ENCODE measurements around the gene HPCAL1.

Gene HPCAL1

DNA sequence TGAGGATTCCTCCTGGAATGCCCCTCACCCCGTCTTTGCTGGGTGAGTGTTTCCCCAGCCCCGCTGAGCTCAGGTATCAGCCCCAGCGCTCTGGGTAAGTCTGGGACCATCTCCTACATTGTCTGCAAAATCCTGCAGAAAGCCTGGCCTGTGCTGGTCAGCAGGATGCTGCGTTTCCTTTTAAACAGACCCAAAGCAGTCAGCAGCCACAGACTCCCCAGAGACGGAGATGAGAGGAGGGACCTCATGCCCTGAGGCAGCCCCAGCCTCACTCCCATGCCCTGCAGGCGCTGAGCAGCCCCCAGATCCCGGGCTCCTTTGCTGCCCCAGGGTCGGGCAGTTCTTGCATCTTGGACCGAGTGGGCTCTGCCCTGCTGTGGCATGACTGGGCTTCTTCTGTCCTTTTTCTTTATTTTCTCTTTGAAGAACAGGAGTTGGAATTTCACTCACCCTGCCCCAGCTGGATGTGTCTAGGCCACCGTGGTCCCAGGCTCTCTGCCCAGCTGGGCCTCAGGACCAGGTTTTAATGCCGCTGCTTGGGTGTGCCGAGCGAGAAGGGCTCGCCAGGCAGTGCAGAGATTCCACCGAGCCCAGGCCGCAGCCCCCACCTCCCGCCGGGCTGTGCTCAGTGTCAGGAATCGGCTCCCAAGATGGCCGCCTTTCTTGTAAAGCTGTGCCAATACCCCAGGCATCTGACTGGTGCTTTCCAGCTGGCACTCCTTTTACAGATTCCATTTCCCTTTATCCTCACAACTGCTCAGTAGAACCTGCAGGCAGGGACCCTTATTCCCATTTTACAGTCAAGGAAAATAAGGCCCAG, 101.8 kb downstream of the HPCAL1 start:
- Histone ChIP-seq H3K36me3 (ENCODE audit: control insufficient read depth in 1 of 2, insufficient read depth in 2 of 2, low read length in 2 of 2) (peaks cover 4 to 22% of the 10 kb centered on the region in 2 donors), H3K9ac (ENCODE audit: low read depth in 1 of 2, low read length in 2 of 2) (no peak overlapping the region), H3K4me3 (ENCODE audit: low read depth in 1 of 2, low read length in 2 of 2) (no peak overlapping the region), H3K27me3 (ENCODE audit: control insufficient read depth in 1 of 2, insufficient read depth in 2 of 2, low read length in 2 of 2) (no peaks in the 10 kb centered on the region), H3K27ac (ENCODE audit: low read depth, low read length) (no peak overlapping the region), H3K4me1 (ENCODE audit: control insufficient read depth in 1 of 2, insufficient read depth in 2 of 2, low read length in 2 of 2) (peaks cover 49 to 61% of the 10 kb centered on the region in 2 donors), H3K9me3 (ENCODE audit: control insufficient read depth in 1 of 2, low read length in 2 of 2) (no peaks in the 10 kb centered on the region)

- H3K27ac ChIP-seq (ENCODE audit: low read depth, low read length), result peak overlapping the region; percentile 54
- H3K4me3 ChIP-seq (ENCODE audit: low read depth in 1 of 2, low read length in 2 of 2), result no peak overlapping the region
- peaks cover 46 to 54% of the 10 kb centered on the region in 2 donors for H3K4me1 ChIP-seq (ENCODE audit: control insufficient read depth in 1 of 2, insufficient read depth in 2 of 2, low read length in 2 of 2)
- no peaks in the 10 kb centered on the region for H3K27me3 ChIP-seq (ENCODE audit: control insufficient read depth in 1 of 2, insufficient read depth in 2 of 2, low read length in 2 of 2)
- H3K9ac ChIP-seq (ENCODE audit: low read depth in 1 of 2, low read length in 2 of 2), result no peak overlapping the region
- H3K36me3 ChIP-seq (ENCODE audit: control insufficient read depth in 1 of 2, insufficient read depth in 2 of 2, low read length in 2 of 2), result peaks cover 0 to 16% of the 10 kb centered on the region in 2 donors
- H3K9me3 ChIP-seq (ENCODE audit: control insufficient read depth in 1 of 2, low read length in 2 of 2), result no peaks in the 10 kb centered on the region
Measured at GRCh38 chr2:10405448-10405847, 102.7 kb downstream of the HPCAL1 start.

- H3K4me1 ChIP-seq (ENCODE audit: control insufficient read depth in 1 of 2, insufficient read depth in 2 of 2, low read length in 2 of 2), result peaks cover 43 to 49% of the 10 kb centered on the region in 2 donors
Measured at GRCh38 chr2:10406016-10406415, 103.3 kb downstream of the HPCAL1 start.

DNA sequence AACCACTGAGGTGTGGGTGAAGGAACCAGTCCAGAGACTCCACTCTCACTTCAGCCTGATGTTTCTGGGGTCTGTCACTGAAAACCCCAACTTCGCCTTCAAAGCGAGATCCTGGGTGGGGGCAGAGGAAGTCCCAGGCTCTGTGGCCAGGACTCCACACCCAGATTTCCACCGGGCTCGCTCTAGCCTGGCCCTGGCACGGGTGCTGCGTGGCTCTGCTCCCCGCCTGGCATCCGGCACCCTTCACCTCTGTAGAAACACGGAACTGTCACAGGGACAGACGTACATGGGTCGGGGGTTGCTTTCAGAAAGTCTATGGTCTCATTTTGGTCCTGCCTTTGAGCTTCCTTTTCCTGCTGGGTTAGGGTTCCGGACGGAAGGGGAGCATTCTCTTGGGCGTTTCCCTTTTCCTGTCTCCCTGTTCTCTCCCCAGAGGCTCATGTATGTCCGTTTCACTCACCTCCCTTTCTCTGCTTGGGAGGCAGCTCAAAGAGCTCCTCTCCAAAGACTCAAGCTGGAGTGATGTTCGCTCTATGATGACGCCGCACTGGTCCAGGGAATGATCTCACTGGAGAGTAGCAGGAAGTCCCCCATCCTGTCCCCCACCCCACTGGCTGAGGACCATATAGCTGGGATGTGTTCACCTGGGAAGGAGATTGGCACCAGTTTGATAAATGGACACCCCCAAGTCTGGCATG, 103.9 kb downstream of the HPCAL1 start:
- Histone ChIP-seq H3K4me3 (ENCODE audit: low read depth in 1 of 2, low read length in 2 of 2) (no peak overlapping the region), H3K27me3 (ENCODE audit: control insufficient read depth in 1 of 2, insufficient read depth in 2 of 2, low read length in 2 of 2) (no peaks in the 10 kb centered on the region), H3K9ac (ENCODE audit: low read depth in 1 of 2, low read length in 2 of 2) (no peak overlapping the region), H3K36me3 (ENCODE audit: control insufficient read depth in 1 of 2, insufficient read depth in 2 of 2, low read length in 2 of 2) (peaks cover 0 to 18% of the 10 kb centered on the region in 2 donors), H3K27ac (ENCODE audit: low read depth, low read length) (no peak overlapping the region), H3K9me3 (ENCODE audit: control insufficient read depth in 1 of 2, low read length in 2 of 2) (no peaks in the 10 kb centered on the region), H3K4me1 (ENCODE audit: control insufficient read depth in 1 of 2, insufficient read depth in 2 of 2, low read length in 2 of 2) (peaks cover 37 to 43% of the 10 kb centered on the region in 2 donors)

More at GRCh38 chr2:10406016-10406415, 103.3 kb downstream of the HPCAL1 start:
- no peak overlapping the region for H3K27ac ChIP-seq (ENCODE audit: low read depth, low read length)
- H3K9ac ChIP-seq (ENCODE audit: low read depth in 1 of 2, low read length in 2 of 2), result no peak overlapping the region
- H3K27me3 ChIP-seq (ENCODE audit: control insufficient read depth in 1 of 2, insufficient read depth in 2 of 2, low read length in 2 of 2), result no peaks in the 10 kb centered on the region
- H3K9me3 ChIP-seq (ENCODE audit: control insufficient read depth in 1 of 2, low read length in 2 of 2), result no peaks in the 10 kb centered on the region
- H3K4me3 ChIP-seq (ENCODE audit: low read depth in 1 of 2, low read length in 2 of 2), result no peak overlapping the region
- peaks cover 0 to 18% of the 10 kb centered on the region in 2 donors for H3K36me3 ChIP-seq (ENCODE audit: control insufficient read depth in 1 of 2, insufficient read depth in 2 of 2, low read length in 2 of 2)

GRCh38 chr2:10407432-10407831, 104.7 kb downstream of the HPCAL1 start:
- H3K4me3 ChIP-seq (ENCODE audit: low read depth in 1 of 2, low read length in 2 of 2), result no peak overlapping the region
- no peaks in the 10 kb centered on the region for H3K27me3 ChIP-seq (ENCODE audit: control insufficient read depth in 1 of 2, insufficient read depth in 2 of 2, low read length in 2 of 2)
- H3K9ac ChIP-seq (ENCODE audit: low read depth in 1 of 2, low read length in 2 of 2), result peak overlapping the region; percentile 20 to 50
- peaks cover 0 to 25% of the 10 kb centered on the region in 2 donors for H3K36me3 ChIP-seq (ENCODE audit: control insufficient read depth in 1 of 2, insufficient read depth in 2 of 2, low read length in 2 of 2)
- H3K4me1 ChIP-seq (ENCODE audit: control insufficient read depth in 1 of 2, insufficient read depth in 2 of 2, low read length in 2 of 2), result peaks cover 30 to 37% of the 10 kb centered on the region in 2 donors
- no peaks in the 10 kb centered on the region for H3K9me3 ChIP-seq (ENCODE audit: control insufficient read depth in 1 of 2, low read length in 2 of 2)
- H3K27ac ChIP-seq (ENCODE audit: low read depth, low read length), result no peak overlapping the region

GRCh38 chr2:10407841-10408648, 105.3 kb downstream of the HPCAL1 start:
- H3K9me3 ChIP-seq (ENCODE audit: control insufficient read depth in 1 of 2, low read length in 2 of 2), result no peaks in the 10 kb centered on the region
- peaks cover 0 to 25% of the 10 kb centered on the region in 2 donors for H3K36me3 ChIP-seq (ENCODE audit: control insufficient read depth in 1 of 2, insufficient read depth in 2 of 2, low read length in 2 of 2)
- H3K27me3 ChIP-seq (ENCODE audit: control insufficient read depth in 1 of 2, insufficient read depth in 2 of 2, low read length in 2 of 2), result no peaks in the 10 kb centered on the region
- H3K4me1 ChIP-seq (ENCODE audit: control insufficient read depth in 1 of 2, insufficient read depth in 2 of 2, low read length in 2 of 2), result peaks cover 33 to 37% of the 10 kb centered on the region in 2 donors
- H3K9ac ChIP-seq (ENCODE audit: low read depth in 1 of 2, low read length in 2 of 2), result peak overlapping the region; percentile 28 to 50
- peak overlapping the region; percentile 53 for H3K27ac ChIP-seq (ENCODE audit: low read depth, low read length)
- peak overlapping the region; percentile 4 to 13 for H3K4me3 ChIP-seq (ENCODE audit: low read depth in 1 of 2, low read length in 2 of 2)

GRCh38 chr2:10408649-10409579, 106.2 kb downstream of the HPCAL1 start:
- H3K36me3 ChIP-seq (ENCODE audit: control insufficient read depth in 1 of 2, insufficient read depth in 2 of 2, low read length in 2 of 2), result peaks cover 0 to 28% of the 10 kb centered on the region in 2 donors
- H3K9ac ChIP-seq (ENCODE audit: low read depth in 1 of 2, low read length in 2 of 2), result peak overlapping the region; percentile 28 to 50
- H3K4me1 ChIP-seq (ENCODE audit: control insufficient read depth in 1 of 2, insufficient read depth in 2 of 2, low read length in 2 of 2), result peaks cover 42 to 46% of the 10 kb centered on the region in 2 donors
- H3K9me3 ChIP-seq (ENCODE audit: control insufficient read depth in 1 of 2, low read length in 2 of 2), result no peaks in the 10 kb centered on the region
- peak overlapping the region; percentile 53 for H3K27ac ChIP-seq (ENCODE audit: low read depth, low read length)
- peak overlapping the region; percentile 13 to 26 for H3K4me3 ChIP-seq (ENCODE audit: low read depth in 1 of 2, low read length in 2 of 2)
- no peaks in the 10 kb centered on the region for H3K27me3 ChIP-seq (ENCODE audit: control insufficient read depth in 1 of 2, insufficient read depth in 2 of 2, low read length in 2 of 2)

DNA sequence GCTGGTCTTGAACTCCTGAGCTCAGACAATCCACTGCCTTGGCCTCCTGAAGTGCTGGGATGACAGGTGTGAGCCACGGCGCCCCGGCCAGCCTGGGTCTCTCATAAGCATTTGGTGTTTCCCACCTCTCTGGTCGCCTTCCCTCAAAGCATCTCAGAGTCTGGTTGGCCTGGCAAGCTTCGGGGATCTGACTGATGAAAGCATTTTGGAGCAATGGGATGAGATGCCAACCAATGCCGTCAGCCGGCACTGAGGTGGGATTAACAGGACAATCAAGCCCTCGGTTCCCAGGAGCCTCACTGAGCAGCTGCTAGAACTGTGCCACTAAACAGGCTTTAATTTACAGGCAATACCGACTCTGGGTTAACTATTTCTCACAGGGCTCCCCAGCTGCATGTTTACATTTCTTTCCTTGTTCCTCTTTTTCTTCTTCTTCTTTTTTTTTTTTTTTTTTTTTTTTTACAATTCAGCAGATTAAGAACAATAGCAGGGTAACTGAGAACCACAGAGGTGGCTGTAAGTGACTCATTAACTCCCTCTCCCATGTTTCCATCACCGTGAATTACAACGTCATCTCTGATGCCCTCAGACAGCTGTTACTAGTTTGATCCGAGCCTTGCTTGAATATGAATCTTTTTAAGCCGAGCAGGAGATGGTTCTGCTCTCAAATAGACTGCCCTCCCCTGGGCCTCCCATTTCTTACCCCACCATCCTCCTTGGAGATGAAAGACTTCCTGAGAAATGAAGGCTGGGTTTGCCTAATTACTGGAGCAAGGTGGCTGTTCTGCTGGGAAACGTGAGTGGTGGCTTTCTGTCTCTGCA, 107.5 kb downstream of the HPCAL1 start:
- Histone ChIP-seq H3K27ac (ENCODE audit: low read depth, low read length) (no peak overlapping the region), H3K27me3 (ENCODE audit: control insufficient read depth in 1 of 2, insufficient read depth in 2 of 2, low read length in 2 of 2) (no peaks in the 10 kb centered on the region), H3K4me1 (ENCODE audit: control insufficient read depth in 1 of 2, insufficient read depth in 2 of 2, low read length in 2 of 2) (peaks cover 55 to 56% of the 10 kb centered on the region in 2 donors), H3K36me3 (ENCODE audit: control insufficient read depth in 1 of 2, insufficient read depth in 2 of 2, low read length in 2 of 2) (peaks cover 0 to 21% of the 10 kb centered on the region in 2 donors), H3K9me3 (ENCODE audit: control insufficient read depth in 1 of 2, low read length in 2 of 2) (no peaks in the 10 kb centered on the region), H3K4me3 (ENCODE audit: low read depth in 1 of 2, low read length in 2 of 2) (no peak overlapping the region), H3K9ac (ENCODE audit: low read depth in 1 of 2, low read length in 2 of 2) (no peak overlapping the region)
